Testis (tissue), 3 donors: ENCODE data around the gene CERKL. TPM values are rescaled to one million over a fixed set of nuclear protein-coding genes. Genes with fewer than 3 reads are reported as not detected.

Experiments used
- DNase-seq: peaks from one replicate; pipeline ENCODE4 v3.0.0-alpha.2; 2019
- H3K27ac ChIP-seq, 2 donors: fragments of 200-600 bp; sonication (generic); one replicate each; pipeline ENCODE4 v1.5.1; 2019
- H3K27me3 ChIP-seq: fragments of 200-600 bp; sonication (generic); one replicate; pipeline ENCODE4 v1.5.1; 2019
- H3K36me3 ChIP-seq: fragments of 200-600 bp; sonication (generic); one replicate; pipeline ENCODE4 v1.5.1; 2017; ENCODE audit warnings: low read depth; ENCODE audit errors: missing control alignments
- H3K4me1 ChIP-seq: fragments of 200-600 bp; sonication (generic); one replicate; pipeline ENCODE4 v1.5.1; 2019
- H3K4me3 ChIP-seq, 2 donors: fragments of 200-600 bp; sonication (generic); one replicate each; pipeline ENCODE4 v1.5.1; 2017 to 2019
- H3K9me3 ChIP-seq: fragments of 200-600 bp; sonication (generic); one replicate; pipeline ENCODE4 v1.5.1; 2017
- POLR2A ChIP-seq: fragments of 450-650 bp; IDR thresholded peaks from one replicate; pipeline ENCODE4 v1.6.1; 2017; ENCODE audit warnings: antibody characterized with exemption, mild to moderate bottlenecking, moderate library complexity
- WGBS, 2 donors: methylation state at CpG; one replicate each; pipeline ENCODE4 v1.1.5; 2018; 5-methylcytosine and 5-hydroxymethylcytosine counted together
- intact Hi-C: fragments of 100-400 bp; cut with DNase I; formaldehyde crosslinking; loops from one replicate; pipeline ENCODE4 v1.15.1; 2023; ENCODE audit warnings: low total_unique reads
- polyA plus RNA-seq: library from polyadenylated mRNA; stranded (reverse); fragments of 350-450 nt; fragmentation: Illumina TruSeq; extraction: RNeasy Lipid Tissue Mini Kit (QIAGEN cat#74804); gene quantifications from one replicate; pipeline ENCODE4 v1.2.3, GENCODE V29; 2014; ENCODE audit warnings: low read depth, low replicate concordance; ENCODE audit not compliant: insufficient read depth
- total RNA-seq, 2 donors: library from RNA; depleted of rRNA; stranded (reverse); fragments of >200 nt; gene quantifications; one replicate each; pipeline ENCODE4 v1.2.3, GENCODE V29; 2016
- TF ChIP-seq, protein P1 (sequence below), 3 experiments: fragments of 450-650 bp in 2 of 3; fragments of 200-600 bp in 1 of 3; sonication (generic) in 1 of 3; IDR thresholded peaks; one replicate each; pipeline ENCODE4 v1.5.1; 2016 to 2019; ENCODE audit warnings: antibody characterized with exemption in 3 of 3, mild to moderate bottlenecking in 2 of 3, moderate library complexity in 1 of 3

Gene CERKL
- total and polyA plus RNA-seq, 3 donors from 2014 or later: 0.62 to 2.2 (median 2.1) TPM

DNA sequence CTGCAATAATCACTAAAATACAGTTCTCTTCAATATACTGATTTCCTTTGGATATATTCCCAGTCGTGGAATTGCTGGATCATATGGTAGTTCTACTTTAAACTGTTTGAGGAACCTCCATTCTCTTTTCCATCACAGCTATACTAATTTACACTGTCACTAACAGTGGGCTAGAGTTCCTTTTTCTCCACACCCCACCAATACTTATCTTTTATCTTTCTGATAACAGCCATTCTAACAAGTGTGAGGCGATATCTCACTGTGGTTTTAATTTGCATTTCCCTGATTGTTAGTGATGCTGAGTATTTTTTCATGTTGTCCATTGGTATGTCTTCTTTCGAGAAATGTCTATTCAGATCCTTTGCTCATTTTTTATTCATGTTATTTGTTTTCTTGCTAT lies 68.4 kb downstream of the CERKL start:
- no peaks in the 10 kb centered on the region for H3K4me1 ChIP-seq
- no peak overlapping the region for H3K27ac ChIP-seq
- H3K9me3 ChIP-seq: no peaks in the 10 kb centered on the region
- H3K36me3 ChIP-seq: no peaks in the 10 kb centered on the region
- no peak overlapping the region for H3K4me3 ChIP-seq
- no peaks in the 10 kb centered on the region for H3K27me3 ChIP-seq
- WGBS, 2 donors: 85 to 92% methylated on average over 3 of the region's 3 CpGs
- intact Hi-C loops: no loop called here
- TF ChIP-seq, protein P1, sequence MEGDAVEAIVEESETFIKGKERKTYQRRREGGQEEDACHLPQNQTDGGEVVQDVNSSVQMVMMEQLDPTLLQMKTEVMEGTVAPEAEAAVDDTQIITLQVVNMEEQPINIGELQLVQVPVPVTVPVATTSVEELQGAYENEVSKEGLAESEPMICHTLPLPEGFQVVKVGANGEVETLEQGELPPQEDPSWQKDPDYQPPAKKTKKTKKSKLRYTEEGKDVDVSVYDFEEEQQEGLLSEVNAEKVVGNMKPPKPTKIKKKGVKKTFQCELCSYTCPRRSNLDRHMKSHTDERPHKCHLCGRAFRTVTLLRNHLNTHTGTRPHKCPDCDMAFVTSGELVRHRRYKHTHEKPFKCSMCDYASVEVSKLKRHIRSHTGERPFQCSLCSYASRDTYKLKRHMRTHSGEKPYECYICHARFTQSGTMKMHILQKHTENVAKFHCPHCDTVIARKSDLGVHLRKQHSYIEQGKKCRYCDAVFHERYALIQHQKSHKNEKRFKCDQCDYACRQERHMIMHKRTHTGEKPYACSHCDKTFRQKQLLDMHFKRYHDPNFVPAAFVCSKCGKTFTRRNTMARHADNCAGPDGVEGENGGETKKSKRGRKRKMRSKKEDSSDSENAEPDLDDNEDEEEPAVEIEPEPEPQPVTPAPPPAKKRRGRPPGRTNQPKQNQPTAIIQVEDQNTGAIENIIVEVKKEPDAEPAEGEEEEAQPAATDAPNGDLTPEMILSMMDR (IDR thresholded peaks at IDR 0.05): no peak
- TF ChIP-seq POLR2A: no peak
- DNase-seq: no peak

DNA sequence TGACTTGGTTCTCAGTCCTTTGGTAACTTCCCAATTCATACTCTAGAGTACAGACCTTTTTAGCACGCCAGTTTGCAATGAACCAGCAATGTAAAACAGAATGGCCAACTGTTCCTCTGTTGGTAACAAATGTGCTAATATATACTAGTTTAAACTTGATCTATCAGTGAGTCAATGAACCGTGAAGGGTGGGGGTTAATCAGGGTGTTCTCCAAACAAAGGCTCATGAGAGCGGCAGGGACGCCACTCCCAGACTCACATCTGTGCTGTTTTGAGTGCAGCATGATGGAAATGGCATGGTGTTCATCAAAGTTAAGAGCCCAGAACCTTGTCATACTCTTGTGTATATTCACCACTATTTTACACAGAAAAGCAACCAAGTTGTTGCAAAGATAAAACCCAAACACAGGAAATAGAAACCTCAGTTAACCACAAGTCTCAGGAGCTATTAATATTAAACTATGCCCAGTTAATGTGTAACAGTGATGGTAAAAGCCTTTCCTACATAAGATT lies 70.3 kb downstream of the CERKL start:
- H3K4me1 ChIP-seq: no peaks in the 10 kb centered on the region
- DNase-seq: no peak
- H3K27me3 ChIP-seq: no peaks in the 10 kb centered on the region
- no peaks in the 10 kb centered on the region for H3K9me3 ChIP-seq
- no peak overlapping the region for H3K27ac ChIP-seq
- no peak for TF ChIP-seq POLR2A
- TF ChIP-seq, protein P1 (IDR thresholded peaks at IDR 0.05): no peak
- 51 to 64% methylated on average over 4 of the region's 4 CpGs for WGBS, 2 donors
- no peaks in the 10 kb centered on the region for H3K36me3 ChIP-seq
- H3K4me3 ChIP-seq: no peak overlapping the region
- intact Hi-C loops: no loop called here

DNA sequence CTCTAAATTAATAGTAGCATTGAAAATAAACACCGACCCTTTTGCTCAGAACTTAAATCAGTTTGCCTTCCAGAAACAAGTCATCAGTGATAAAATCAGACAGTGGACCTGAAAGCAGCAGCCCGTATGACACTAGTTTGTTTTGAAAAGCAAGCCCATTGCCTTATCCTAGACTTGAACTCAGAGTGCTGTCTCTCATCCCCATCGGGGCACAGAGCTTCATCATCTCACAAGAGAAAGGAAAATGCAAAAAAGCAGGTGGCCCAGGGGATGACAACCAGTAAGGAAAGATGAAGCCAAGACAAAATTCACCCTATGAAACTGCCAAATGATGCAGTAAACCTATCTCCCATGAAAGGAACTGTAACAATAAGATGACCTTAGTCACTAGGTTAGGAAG lies 71.2 kb downstream of the CERKL start:
- TF ChIP-seq POLR2A: no peak
- TF ChIP-seq, protein P1 (IDR thresholded peaks at IDR 0.05): no peak
- Histone ChIP-seq H3K36me3 (no peaks in the 10 kb centered on the region), H3K27ac (no peak overlapping the region), H3K9me3 (no peaks in the 10 kb centered on the region), H3K4me1 (no peaks in the 10 kb centered on the region), H3K27me3 (no peaks in the 10 kb centered on the region), H3K4me3 (no peak overlapping the region)
- no peak for DNase-seq
- intact Hi-C loops: no loop called here
- 59 to 66% methylated on average over 3 of the region's 3 CpGs for WGBS, 2 donors

- Histone ChIP-seq H3K27ac (no peak overlapping the region), H3K27me3 (no peaks in the 10 kb centered on the region), H3K9me3 (no peaks in the 10 kb centered on the region), H3K4me1 (no peaks in the 10 kb centered on the region), H3K36me3 (no peaks in the 10 kb centered on the region), H3K4me3 (no peak overlapping the region)
- intact Hi-C loops: no loop called here
- WGBS, 2 donors: 72 to 94% methylated on average over 2 of the region's 2 CpGs
- DNase-seq: no peak
- no peak for TF ChIP-seq POLR2A
- TF ChIP-seq, protein P1 (IDR thresholded peaks at IDR 0.05): no peak
Observed at GRCh38 chr2:181581534-181581933, 75.4 kb downstream of the CERKL start.

GRCh38 chr2:181578829-181579228 lies 78.1 kb downstream of the CERKL start:
- TF ChIP-seq POLR2A: no peak
- TF ChIP-seq, protein P1 (IDR thresholded peaks at IDR 0.05): no peak
- Histone ChIP-seq H3K9me3 (no peaks in the 10 kb centered on the region), H3K36me3 (no peaks in the 10 kb centered on the region), H3K27me3 (no peaks in the 10 kb centered on the region), H3K4me1 (no peaks in the 10 kb centered on the region), H3K4me3 (no peak overlapping the region), H3K27ac (no peak overlapping the region)
- intact Hi-C loops: no loop called here
- DNase-seq: no peak
- WGBS, 2 donors: 49 to 57% methylated on average over 3 of the region's 3 CpGs
